PC-9 (cell line): ENCODE measurements around the gene CROCC2.

Experiments
- EZH2 ChIP-seq: fragments of 200-600 bp; sonication (generic); IDR thresholded peaks from 2 replicates; pipeline ENCODE4 v1.8.0; 2017; ENCODE audit warnings: antibody characterized with exemption, low read depth
- TF ChIP-seq, protein P1 (sequence below): fragments of 200-600 bp; sonication (generic); conservative IDR thresholded peaks from 2 replicates; pipeline ENCODE4 v1.6.1; 2017; ENCODE audit warnings: mixed run types, antibody characterized with exemption, mild to moderate bottlenecking, moderate library complexity

DNA sequence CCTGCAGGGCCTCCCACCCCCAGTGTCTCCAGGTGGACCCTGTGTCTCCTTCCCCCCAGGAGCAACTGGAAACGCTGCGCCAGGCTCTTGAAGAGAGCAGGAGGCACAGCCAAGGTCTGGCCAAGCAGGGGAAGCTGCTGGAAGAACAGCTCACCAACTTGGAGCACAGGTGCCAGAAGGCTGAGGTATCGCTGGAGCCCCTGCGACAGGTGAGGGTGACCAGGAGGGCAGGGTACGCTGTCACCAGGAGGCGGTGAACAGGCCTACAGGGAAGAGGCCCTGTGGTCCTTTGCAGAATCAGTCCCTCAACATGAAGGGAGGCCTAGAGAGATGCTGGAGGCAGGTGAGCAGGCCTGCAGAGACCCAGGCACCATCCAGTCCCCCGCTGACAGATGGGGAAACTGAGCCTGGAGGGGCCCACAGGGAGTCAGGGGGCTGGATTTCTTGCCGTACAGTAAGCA is 76.7 kb downstream of the CROCC2 start:
- TF ChIP-seq, protein P1, sequence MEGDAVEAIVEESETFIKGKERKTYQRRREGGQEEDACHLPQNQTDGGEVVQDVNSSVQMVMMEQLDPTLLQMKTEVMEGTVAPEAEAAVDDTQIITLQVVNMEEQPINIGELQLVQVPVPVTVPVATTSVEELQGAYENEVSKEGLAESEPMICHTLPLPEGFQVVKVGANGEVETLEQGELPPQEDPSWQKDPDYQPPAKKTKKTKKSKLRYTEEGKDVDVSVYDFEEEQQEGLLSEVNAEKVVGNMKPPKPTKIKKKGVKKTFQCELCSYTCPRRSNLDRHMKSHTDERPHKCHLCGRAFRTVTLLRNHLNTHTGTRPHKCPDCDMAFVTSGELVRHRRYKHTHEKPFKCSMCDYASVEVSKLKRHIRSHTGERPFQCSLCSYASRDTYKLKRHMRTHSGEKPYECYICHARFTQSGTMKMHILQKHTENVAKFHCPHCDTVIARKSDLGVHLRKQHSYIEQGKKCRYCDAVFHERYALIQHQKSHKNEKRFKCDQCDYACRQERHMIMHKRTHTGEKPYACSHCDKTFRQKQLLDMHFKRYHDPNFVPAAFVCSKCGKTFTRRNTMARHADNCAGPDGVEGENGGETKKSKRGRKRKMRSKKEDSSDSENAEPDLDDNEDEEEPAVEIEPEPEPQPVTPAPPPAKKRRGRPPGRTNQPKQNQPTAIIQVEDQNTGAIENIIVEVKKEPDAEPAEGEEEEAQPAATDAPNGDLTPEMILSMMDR, result no peak
- no peak for TF ChIP-seq EZH2
